GM18517 (cell line): ENCODE data around the gene ALAD.

Source experiments
- ATAC-seq: cut with Tn5 transposase; IDR thresholded peaks from one replicate; pipeline ENCODE4 v1.9.1; 2021; ENCODE audit warnings: mild to moderate bottlenecking, moderate library complexity; ENCODE audit not compliant: unreplicated experiment

ALAD gene

GRCh38 chr9:113350107-113350661, 50.9 kb downstream of the ALAD start:
- no peak for ATAC-seq

- no peak for ATAC-seq
Observed at GRCh38 chr9:113349445-113350094, 51.5 kb downstream of the ALAD start, which contains the start of gene BSPRY. BSPRY (plus strand) TSS chr9:113349541; CDS start chr9:113349580, 39 bp downstream.

GRCh38 chr9:113349066-113349444, 52.0 kb downstream of the ALAD start:
- ATAC-seq = no peak

GRCh38 chr9:113348437-113348836, 52.6 kb downstream of the ALAD start:
- no peak for ATAC-seq

GRCh38 chr9:113345671-113346070, 55.4 kb downstream of the ALAD start:
- ATAC-seq = no peak

GRCh38 chr9:113345190-113345589, 55.9 kb downstream of the ALAD start:
- no peak for ATAC-seq

GRCh38 chr9:113343732-113344231, 57.3 kb downstream of the ALAD start:
- ATAC-seq = no peak

GRCh38 chr9:113341712-113342410, 59.2 kb downstream of the ALAD start:
- no peak for ATAC-seq

GRCh38 chr9:113340011-113340699, 60.9 kb downstream of the ALAD start, which contains the start of gene WDR31:
WDR31 (minus strand) TSS chr9:113340275; CDS start chr9:113332022, 8,253 bp downstream.
- ATAC-seq = peak; percentile 97

GRCh38 chr9:113337714-113338113, 63.4 kb downstream of the ALAD start:
- no peak for ATAC-seq
